Urothelium cell line (cell line): ENCODE results near the gene AKAP13.
A peak's percentile ranks its signal among the peaks of the same experiment; 100 is the strongest.

Source experiments
- DNase-seq: peaks from one replicate; pipeline ENCODE4 v3.0.0; 2011; ENCODE audit warnings: low spot score, mixed read lengths
- FAIRE-seq: peaks from 2 replicates; lab custom pipeline; 2011; peaks lifted over from hg19 to GRCh38; lab: Jason Lieb, UNC

Gene AKAP13

GRCh38 chr15:85758655-85758978, 378.2 kb downstream of the AKAP13 start:
- DNase-seq (no peak), FAIRE-seq (no peak)

DNA sequence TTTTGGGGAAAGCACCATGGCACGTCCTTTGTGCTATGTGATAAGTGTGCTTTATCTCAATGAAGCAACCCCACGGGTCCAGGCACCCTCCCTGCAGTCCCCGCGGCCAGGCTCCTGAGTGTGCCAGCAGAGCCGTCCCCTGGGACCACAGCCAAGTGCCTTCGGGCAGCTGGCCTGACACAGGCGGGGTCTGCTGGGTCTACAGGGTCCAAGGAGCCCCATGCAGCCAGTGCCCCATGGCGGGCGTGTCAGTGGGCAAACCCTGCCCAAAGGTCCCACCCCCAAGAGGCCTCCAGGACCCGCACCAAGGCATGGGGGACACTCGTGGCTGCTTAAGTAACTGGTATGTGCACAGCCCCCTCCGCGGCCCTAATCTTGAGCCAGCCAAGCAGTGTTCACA, 379.0 kb downstream of the AKAP13 start:
- FAIRE-seq: no peak
- no peak for DNase-seq

GRCh38 chr15:85760049-85760448, 379.6 kb downstream of the AKAP13 start:
- no peak for DNase-seq
- no peak for FAIRE-seq

DNA sequence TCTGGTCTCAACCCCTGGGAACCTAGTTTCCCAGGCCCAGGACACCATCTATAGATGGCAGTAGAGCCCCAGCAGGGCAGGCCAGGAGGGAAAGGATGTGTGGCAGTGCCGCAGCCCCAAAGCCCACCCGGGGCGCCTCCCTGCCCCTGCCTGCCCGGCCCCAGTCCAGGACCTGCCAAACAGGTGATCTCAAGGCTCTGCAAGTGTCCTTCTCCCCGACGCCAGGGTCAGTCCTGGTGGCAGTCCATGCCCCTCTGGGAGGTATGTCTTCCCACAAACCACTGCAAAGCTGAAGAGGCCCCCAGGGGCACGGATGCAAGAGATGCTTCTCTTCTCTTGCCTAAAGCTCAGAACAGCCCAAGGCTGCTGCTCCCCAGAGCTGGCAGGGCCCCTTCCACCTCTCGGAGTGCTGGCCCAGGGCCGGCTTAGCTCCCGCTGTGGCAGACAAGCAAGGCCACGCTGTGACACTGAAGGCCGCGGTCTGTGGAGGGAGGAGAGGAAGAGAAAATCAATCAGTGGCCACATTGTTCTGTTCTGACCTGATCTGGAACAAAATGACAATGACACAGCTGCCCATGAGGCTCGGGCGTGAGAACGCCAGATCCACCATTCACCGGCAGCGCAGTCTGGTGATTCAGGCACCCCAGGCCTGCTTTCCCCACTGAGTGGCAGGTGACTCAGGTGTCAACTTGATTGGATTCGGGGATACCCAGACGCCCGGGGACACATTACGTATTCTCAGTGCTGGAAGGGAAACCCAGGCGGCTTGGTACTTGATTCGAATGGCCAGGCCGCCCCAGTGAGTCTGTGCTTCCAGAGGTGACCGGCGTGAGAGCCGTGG, 380.3 kb downstream of the AKAP13 start:
- FAIRE-seq: peak; percentile 23
- DNase-seq: no peak

DNA sequence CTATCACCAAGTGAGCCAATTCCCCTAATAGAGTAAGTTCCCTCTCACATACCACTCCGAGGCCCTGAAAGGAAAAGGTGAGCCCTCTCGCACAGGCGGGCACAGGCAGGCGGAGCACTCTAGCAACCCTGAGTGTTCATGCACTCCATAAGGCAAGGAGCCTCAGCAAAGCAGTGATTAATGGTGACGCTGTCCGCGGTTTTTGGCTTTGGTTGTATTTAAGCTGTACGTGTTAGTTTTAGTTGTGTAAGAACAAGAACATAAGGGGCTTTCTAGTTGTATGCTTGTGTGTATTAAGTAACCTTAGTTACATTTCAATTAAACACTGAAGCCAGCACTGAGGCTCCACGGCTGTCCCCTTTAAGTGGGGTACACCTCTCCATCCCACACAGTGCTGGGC, 381.2 kb downstream of the AKAP13 start:
- FAIRE-seq (no peak), DNase-seq (no peak)

- DNase-seq (no peak), FAIRE-seq (peak; percentile 59)
These were observed 381.8 kb downstream of the AKAP13 start for GRCh38 chr15:85762039-85762755.

- FAIRE-seq (no peak), DNase-seq (no peak)
These were observed 382.3 kb downstream of the AKAP13 start for GRCh38 chr15:85762756-85763127.

DNA sequence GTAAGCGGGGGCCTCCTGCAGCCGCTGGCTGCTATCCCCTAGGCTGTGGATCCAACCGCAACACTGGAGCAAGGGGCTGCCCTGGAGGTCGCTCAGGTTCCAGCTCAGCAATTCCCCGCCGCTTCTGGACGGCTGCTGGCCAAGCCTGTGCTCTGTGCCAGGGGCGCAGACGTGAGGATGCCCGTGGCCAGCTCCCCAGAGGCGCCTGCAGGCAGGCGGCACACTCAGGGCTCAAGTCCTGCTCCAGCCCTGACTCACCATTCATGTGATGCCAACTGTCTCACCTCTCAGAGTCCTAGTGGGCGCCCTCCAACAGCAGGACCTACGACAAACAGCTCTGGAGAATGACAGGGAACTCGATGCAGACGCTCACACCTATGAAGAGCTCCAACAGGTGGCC, 382.8 kb downstream of the AKAP13 start:
- FAIRE-seq (no peak), DNase-seq (no peak)

- FAIRE-seq: no peak
These were observed 383.6 kb downstream of the AKAP13 start for GRCh38 chr15:85763673-85764633.

DNA sequence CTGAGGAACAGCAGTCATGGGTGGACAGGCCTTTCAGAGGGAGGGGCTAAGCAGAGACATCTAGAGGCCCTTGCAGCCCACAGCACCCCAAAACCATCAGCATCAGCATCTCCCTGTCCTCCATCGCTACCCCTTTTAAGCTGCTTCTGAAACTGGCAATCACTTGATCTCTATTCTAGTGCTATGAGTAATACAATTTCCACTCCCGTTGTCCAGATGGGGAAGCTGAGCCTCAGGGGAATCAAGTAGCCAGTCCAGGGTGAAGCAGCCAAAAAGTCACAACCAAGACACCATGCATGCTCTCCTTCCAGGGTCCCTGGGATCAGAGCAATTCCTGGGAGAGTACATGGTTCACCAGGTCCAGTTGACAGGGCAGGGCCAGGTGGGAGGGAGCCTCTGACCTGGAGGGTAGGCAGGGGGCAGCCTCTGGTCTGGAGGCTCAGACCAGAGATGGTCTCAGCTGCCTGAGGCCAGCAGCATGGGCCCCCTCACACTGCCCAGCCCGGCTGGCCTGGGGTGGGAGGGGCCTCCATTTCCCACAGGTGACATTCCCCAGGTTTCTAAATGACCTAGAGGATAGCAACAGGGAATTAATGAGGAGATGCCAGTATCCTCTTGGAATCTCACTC, 384.4 kb downstream of the AKAP13 start:
- DNase-seq: no peak
- FAIRE-seq: no peak

More at GRCh38 chr15:85763673-85764633, 383.6 kb downstream of the AKAP13 start:
- DNase-seq: no peak

DNA sequence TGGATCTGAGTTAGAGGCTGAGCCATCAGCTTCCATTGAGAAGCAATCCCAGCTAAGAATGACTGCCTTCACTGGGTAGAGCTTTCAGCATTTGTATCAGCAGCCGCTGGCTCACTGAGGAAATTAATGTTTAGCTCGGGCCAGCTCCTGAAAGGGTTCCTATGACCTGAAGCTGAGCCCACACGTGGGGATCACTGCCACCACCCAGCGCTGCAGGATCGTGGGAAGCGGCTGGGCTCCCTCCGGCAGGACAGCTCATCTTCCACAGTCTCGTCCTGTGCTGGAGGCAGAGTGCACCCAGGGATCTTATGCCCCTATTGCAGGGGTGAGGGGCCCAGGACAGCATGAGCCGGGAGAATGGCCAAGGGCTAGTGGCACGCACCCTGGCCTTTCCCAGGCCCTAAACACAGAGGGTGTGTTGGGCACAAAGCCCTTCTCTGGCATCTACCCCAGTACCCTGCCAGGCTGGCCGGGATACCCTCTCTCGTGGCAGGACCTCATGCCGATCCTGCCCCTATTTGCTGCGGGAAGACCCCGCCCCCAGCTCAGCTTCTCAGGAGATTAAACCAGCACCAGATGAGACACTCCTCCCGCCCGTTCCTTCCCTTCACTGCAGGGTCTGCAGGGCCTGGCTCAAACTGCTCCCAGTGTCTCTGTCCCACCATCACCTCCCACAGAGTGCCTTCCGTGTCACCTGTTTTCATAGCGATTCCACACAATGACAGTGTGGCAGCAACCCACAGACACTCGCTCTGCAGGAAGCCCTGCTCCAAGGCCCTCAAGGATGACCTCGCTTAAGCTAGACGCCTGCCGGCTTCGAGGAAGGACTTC, 385.8 kb downstream of the AKAP13 start:
- DNase-seq (no peak), FAIRE-seq (no peak)

- no peak for DNase-seq
- no peak for FAIRE-seq
These were observed 387.6 kb downstream of the AKAP13 start for GRCh38 chr15:85767785-85768529.

DNA sequence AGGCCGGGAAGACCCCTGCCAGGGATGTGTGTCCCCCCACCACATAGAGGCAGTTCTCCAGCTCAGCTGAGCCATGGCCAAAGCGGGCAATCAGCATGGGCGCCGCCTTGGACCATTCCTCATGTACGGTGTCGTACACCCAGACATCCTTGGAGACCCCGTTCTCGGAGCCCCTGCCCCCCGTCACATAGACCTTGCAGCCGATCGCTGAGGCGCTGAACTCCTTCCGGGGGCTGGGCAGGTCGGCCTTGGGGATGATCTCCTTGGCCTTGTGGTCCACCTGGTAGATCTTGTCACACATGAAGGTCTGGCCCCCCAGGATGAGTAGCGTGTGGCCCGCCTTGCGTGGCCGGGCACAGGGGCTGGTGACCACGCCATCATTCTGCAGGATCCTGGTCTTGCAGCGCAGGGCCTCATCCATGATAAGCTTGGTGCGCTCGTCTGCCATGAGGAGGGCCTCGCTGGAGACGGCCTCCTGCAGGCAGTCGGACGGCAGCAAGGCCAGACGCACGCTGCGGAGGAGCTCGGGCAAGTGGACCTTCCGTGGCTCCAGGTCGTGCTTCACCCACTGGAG, 388.3 kb downstream of the AKAP13 start:
- no peak for DNase-seq
- peak; percentile 46 for FAIRE-seq

GRCh38 chr15:85769182-85769900, 388.9 kb downstream of the AKAP13 start:
- DNase-seq: no peak
- FAIRE-seq: peak; percentile 48

- FAIRE-seq (no peak), DNase-seq (no peak)
These were observed 390.0 kb downstream of the AKAP13 start for GRCh38 chr15:85770096-85771041.

DNA sequence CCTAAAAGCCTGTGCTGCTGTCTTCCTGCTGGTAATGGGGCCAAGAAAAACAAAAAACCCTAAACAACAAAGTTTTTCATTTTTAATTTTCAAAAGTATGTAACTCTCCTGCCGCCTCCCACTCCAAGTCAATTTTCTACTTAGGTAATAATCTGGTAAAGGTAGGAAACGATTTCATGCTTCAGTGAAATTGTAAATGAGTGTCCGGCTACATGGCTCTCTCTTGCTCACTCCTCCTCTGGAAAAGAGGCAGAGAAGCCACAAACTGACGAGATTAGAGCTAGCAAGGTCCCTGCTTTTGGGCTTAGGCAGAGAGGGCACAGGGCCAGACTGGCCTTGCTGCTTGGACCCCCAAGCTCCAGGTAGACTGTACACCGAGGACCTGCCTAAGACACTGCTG, 390.9 kb downstream of the AKAP13 start:
- DNase-seq (no peak), FAIRE-seq (no peak)

- FAIRE-seq: no peak
These were observed 391.5 kb downstream of the AKAP13 start for GRCh38 chr15:85771781-85772445.

More at GRCh38 chr15:85771781-85772445, 391.5 kb downstream of the AKAP13 start:
- no peak for DNase-seq
